ENCODE data around the gene LYZL2.
"Not testable (repeated sequence)": the region's sequence is repeated elsewhere in the genome, so short reads cannot be mapped to it uniquely, and the experiment has no call there.

- TF ChIP-seq EZH2phosphoT487 (IDR thresholded peaks at IDR 0.05; ENCODE audit: borderline replicate concordance); EZH2 (IDR thresholded peaks at IDR 0.05); SRF (IDR thresholded peaks at IDR 0.05; ENCODE audit: low read depth); SP1 (IDR thresholded peaks at IDR 0.05; ENCODE audit: low read depth); POLR2AphosphoS5 (IDR thresholded peaks at IDR 0.05; ENCODE audit: low read depth, low read length); POLR2A (IDR thresholded peaks at IDR 0.05; ENCODE audit: borderline replicate concordance, extremely low read depth, insufficient read depth, insufficient read length): not testable (repeated sequence)
- TF ChIP-seq, protein P1, sequence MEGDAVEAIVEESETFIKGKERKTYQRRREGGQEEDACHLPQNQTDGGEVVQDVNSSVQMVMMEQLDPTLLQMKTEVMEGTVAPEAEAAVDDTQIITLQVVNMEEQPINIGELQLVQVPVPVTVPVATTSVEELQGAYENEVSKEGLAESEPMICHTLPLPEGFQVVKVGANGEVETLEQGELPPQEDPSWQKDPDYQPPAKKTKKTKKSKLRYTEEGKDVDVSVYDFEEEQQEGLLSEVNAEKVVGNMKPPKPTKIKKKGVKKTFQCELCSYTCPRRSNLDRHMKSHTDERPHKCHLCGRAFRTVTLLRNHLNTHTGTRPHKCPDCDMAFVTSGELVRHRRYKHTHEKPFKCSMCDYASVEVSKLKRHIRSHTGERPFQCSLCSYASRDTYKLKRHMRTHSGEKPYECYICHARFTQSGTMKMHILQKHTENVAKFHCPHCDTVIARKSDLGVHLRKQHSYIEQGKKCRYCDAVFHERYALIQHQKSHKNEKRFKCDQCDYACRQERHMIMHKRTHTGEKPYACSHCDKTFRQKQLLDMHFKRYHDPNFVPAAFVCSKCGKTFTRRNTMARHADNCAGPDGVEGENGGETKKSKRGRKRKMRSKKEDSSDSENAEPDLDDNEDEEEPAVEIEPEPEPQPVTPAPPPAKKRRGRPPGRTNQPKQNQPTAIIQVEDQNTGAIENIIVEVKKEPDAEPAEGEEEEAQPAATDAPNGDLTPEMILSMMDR (IDR thresholded peaks at IDR 0.05 in 2 of 3, conservative IDR thresholded peaks at IDR 0.05 in 1 of 3; ENCODE audit: borderline replicate concordance in 1 of 3, insufficient read depth in 1 of 3, low read depth in 2 of 3, low read length in 2 of 3): not testable (repeated sequence)
- TF ChIP-seq, protein P2, sequence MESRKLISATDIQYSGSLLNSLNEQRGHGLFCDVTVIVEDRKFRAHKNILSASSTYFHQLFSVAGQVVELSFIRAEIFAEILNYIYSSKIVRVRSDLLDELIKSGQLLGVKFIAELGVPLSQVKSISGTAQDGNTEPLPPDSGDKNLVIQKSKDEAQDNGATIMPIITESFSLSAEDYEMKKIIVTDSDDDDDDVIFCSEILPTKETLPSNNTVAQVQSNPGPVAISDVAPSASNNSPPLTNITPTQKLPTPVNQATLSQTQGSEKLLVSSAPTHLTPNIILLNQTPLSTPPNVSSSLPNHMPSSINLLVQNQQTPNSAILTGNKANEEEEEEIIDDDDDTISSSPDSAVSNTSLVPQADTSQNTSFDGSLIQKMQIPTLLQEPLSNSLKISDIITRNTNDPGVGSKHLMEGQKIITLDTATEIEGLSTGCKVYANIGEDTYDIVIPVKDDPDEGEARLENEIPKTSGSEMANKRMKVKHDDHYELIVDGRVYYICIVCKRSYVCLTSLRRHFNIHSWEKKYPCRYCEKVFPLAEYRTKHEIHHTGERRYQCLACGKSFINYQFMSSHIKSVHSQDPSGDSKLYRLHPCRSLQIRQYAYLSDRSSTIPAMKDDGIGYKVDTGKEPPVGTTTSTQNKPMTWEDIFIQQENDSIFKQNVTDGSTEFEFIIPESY (IDR thresholded peaks at IDR 0.05; ENCODE audit: extremely low read depth, insufficient replicate concordance, low read length): not testable (repeated sequence)
- TF ChIP-seq, protein P3, sequence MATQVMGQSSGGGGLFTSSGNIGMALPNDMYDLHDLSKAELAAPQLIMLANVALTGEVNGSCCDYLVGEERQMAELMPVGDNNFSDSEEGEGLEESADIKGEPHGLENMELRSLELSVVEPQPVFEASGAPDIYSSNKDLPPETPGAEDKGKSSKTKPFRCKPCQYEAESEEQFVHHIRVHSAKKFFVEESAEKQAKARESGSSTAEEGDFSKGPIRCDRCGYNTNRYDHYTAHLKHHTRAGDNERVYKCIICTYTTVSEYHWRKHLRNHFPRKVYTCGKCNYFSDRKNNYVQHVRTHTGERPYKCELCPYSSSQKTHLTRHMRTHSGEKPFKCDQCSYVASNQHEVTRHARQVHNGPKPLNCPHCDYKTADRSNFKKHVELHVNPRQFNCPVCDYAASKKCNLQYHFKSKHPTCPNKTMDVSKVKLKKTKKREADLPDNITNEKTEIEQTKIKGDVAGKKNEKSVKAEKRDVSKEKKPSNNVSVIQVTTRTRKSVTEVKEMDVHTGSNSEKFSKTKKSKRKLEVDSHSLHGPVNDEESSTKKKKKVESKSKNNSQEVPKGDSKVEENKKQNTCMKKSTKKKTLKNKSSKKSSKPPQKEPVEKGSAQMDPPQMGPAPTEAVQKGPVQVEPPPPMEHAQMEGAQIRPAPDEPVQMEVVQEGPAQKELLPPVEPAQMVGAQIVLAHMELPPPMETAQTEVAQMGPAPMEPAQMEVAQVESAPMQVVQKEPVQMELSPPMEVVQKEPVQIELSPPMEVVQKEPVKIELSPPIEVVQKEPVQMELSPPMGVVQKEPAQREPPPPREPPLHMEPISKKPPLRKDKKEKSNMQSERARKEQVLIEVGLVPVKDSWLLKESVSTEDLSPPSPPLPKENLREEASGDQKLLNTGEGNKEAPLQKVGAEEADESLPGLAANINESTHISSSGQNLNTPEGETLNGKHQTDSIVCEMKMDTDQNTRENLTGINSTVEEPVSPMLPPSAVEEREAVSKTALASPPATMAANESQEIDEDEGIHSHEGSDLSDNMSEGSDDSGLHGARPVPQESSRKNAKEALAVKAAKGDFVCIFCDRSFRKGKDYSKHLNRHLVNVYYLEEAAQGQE (IDR thresholded peaks at IDR 0.05; ENCODE audit: low read depth): not testable (repeated sequence)
These were observed 43.7 kb upstream of the LYZL2 start for GRCh38 chr10:30673262-30673661.
